ENCODE data around the gene INPP4B. TPM values are rescaled to one million over a fixed set of nuclear protein-coding genes. Genes with fewer than 3 reads are reported as not detected.

Gene INPP4B
- total RNA-seq, 1 experiment from 2014 or later = 14.3 TPM

- DNase-seq (ENCODE audit: low read depth, low spot score) (no peak), ATAC-seq (no peak)
- H4K20me1 ChIP-seq (ENCODE audit: insufficient read depth) = no peaks in the 10 kb centered on the region
- H3K9me2 ChIP-seq (ENCODE audit: insufficient read depth) = no peaks in the 10 kb centered on the region
- H3K4me1 ChIP-seq (ENCODE audit: control insufficient read depth in 1 of 2, insufficient read depth in 2 of 2, low read length in 2 of 2) = no peaks in the 10 kb centered on the region
- no peak overlapping the region for H3K27ac ChIP-seq (ENCODE audit: low read depth, low read length)
- intact Hi-C loops (cut with micrococcal nuclease) = no loop called here
- no peaks in the 10 kb centered on the region for H3K9me3 ChIP-seq (ENCODE audit: control insufficient read depth in 1 of 2, insufficient read depth in 1 of 2, low read depth in 1 of 2, low read length in 2 of 2)
- H3K4me2 ChIP-seq (ENCODE audit: low read length) = no peak overlapping the region
- H2AFZ ChIP-seq (ENCODE audit: low read depth, low read length, poor library complexity, severe bottlenecking) = no peak overlapping the region
- CTCF ChIA-PET = no interaction called here
- BruUV-seq (replicated peaks) = no TSS peak
- RAD21 ChIA-PET (ENCODE audit: low non-redundant PET in 1 of 2, low total read pairs in 2 of 2, uncharacterized antibody in 2 of 2, unreplicated experiment in 2 of 2) = no interaction called here
- H3K36me3 ChIP-seq (ENCODE audit: control insufficient read depth in 1 of 2, insufficient read depth in 2 of 2, low read length in 2 of 2) = no peaks in the 10 kb centered on the region
- H3K27me3 ChIP-seq (ENCODE audit: insufficient read depth, low read length) = no peaks in the 10 kb centered on the region
- H3K4me3 ChIP-seq (replicated peaks in 1 of 2; ENCODE audit: low read depth in 1 of 2, low read length in 2 of 2) = no peak overlapping the region
- TF ChIP-seq TCF7L2 (IDR thresholded peaks at IDR 0.05; ENCODE audit: borderline replicate concordance, extremely low read depth, insufficient read depth, insufficient read length) (no peak), FOSL1 (IDR thresholded peaks at IDR 0.05; ENCODE audit: low read depth) (no peak), ZBTB33 (IDR thresholded peaks at IDR 0.05; ENCODE audit: extremely low read depth, insufficient replicate concordance, low read length) (no peak), ATF3 (IDR thresholded peaks at IDR 0.05) (no peak), MAX (IDR thresholded peaks at IDR 0.05) (no peak), CBX3 (IDR thresholded peaks at IDR 0.05; ENCODE audit: low read depth) (no peak), ZFX (IDR thresholded peaks at IDR 0.05) (no peak), SIN3A (IDR thresholded peaks at IDR 0.05; ENCODE audit: low read depth) (no peak), RAD21 (IDR thresholded peaks at IDR 0.05; ENCODE audit: low read depth) (no peak), EZH2phosphoT487 (IDR thresholded peaks at IDR 0.05; ENCODE audit: borderline replicate concordance) (no peak), CTCF (IDR thresholded peaks at IDR 0.05 in 2 of 3, conservative IDR thresholded peaks at IDR 0.05 in 1 of 3; ENCODE audit: borderline replicate concordance in 1 of 3, insufficient read depth in 1 of 3, low read depth in 2 of 3, low read length in 2 of 3) (no peak)
- no peaks in the 10 kb centered on the region for H3K79me2 ChIP-seq (ENCODE audit: insufficient read depth, low read length)
- H3K9ac ChIP-seq (ENCODE audit: low read length) = no peak overlapping the region
- POLR2A ChIA-PET = no interaction called here
Observed at GRCh38 chr4:142112451-142112850, 733.6 kb downstream of the INPP4B start.
